ENCODE results near the gene ZC3H7B. TPM values are rescaled to one million over a fixed set of nuclear protein-coding genes. Genes with fewer than 3 reads are reported as not detected.

The ZC3H7B gene
- total RNA-seq, 2 donors from 2014 or later: 24.5 to 33.3 TPM

GRCh38 chr22:41353862-41354575, 52.7 kb downstream of the ZC3H7B start:
- H3K36me3 ChIP-seq: peaks cover 92% of the 10 kb centered on the region
- DNase-seq (ENCODE audit: low spot score): no peak
- H3K9me3 ChIP-seq: no peaks in the 10 kb centered on the region
- peaks cover 0 to 5% of the 10 kb centered on the region in 2 donors for H3K4me1 ChIP-seq
- no peaks in the 10 kb centered on the region for H3K27me3 ChIP-seq
- H3K27ac ChIP-seq: no peak overlapping the region
- TF ChIP-seq CTCF (IDR thresholded peaks at IDR 0.05): no peak
- H3K4me3 ChIP-seq: no peak overlapping the region

GRCh38 chr22:41354979-41355378, 53.7 kb downstream of the ZC3H7B start:
- H3K27ac ChIP-seq: no peak overlapping the region
- no peak overlapping the region for H3K4me3 ChIP-seq
- no peaks in the 10 kb centered on the region for H3K9me3 ChIP-seq
- H3K4me1 ChIP-seq: peaks cover 0 to 6% of the 10 kb centered on the region in 2 donors
- no peak for DNase-seq (ENCODE audit: low spot score)
- H3K36me3 ChIP-seq: peaks cover 82% of the 10 kb centered on the region
- no peaks in the 10 kb centered on the region for H3K27me3 ChIP-seq
- TF ChIP-seq CTCF (IDR thresholded peaks at IDR 0.05): no peak

- Histone ChIP-seq H3K27ac (no peak overlapping the region), H3K27me3 (no peaks in the 10 kb centered on the region), H3K4me3 (no peak overlapping the region), H3K9me3 (no peaks in the 10 kb centered on the region), H3K4me1 (peaks cover 0 to 6% of the 10 kb centered on the region in 2 donors), H3K36me3 (peaks cover 74% of the 10 kb centered on the region)
- no peak for DNase-seq (ENCODE audit: low spot score)
- no peak for TF ChIP-seq CTCF (IDR thresholded peaks at IDR 0.05)
Observed at GRCh38 chr22:41355895-41356294, 54.6 kb downstream of the ZC3H7B start.

- Histone ChIP-seq H3K4me3 (no peak overlapping the region), H3K27ac (no peak overlapping the region), H3K36me3 (peaks cover 68% of the 10 kb centered on the region), H3K4me1 (peaks cover 0 to 5% of the 10 kb centered on the region in 2 donors), H3K9me3 (no peaks in the 10 kb centered on the region), H3K27me3 (no peaks in the 10 kb centered on the region)
- DNase-seq (ENCODE audit: low spot score): no peak
- no peak for TF ChIP-seq CTCF (IDR thresholded peaks at IDR 0.05)
Observed at GRCh38 chr22:41356430-41357028, 55.2 kb downstream of the ZC3H7B start.

GRCh38 chr22:41357191-41357590, 55.9 kb downstream of the ZC3H7B start:
- Histone ChIP-seq H3K27me3 (no peaks in the 10 kb centered on the region), H3K27ac (no peak overlapping the region), H3K9me3 (no peaks in the 10 kb centered on the region), H3K4me1 (peaks cover 0 to 5% of the 10 kb centered on the region in 2 donors), H3K36me3 (peaks cover 61% of the 10 kb centered on the region), H3K4me3 (no peak overlapping the region)
- no peak for TF ChIP-seq CTCF (IDR thresholded peaks at IDR 0.05)
- DNase-seq (ENCODE audit: low spot score): no peak

Measured in right atrium auricular region (tissue), 2 donors.